Body of pancreas (tissue), 4 donors: ENCODE results near the gene TSPAN10.

Experiments used
- POLR2A ChIP-seq, 3 donors: fragments of 450-650 bp; IDR thresholded peaks; one replicate each; pipeline ENCODE4 v1.6.1; 2016; ENCODE audit warnings: antibody characterized with exemption in 3 of 3, mild to moderate bottlenecking in 2 of 3
- TF ChIP-seq, protein P1 (sequence below), 7 experiments: fragments of 450-650 bp in 4 of 7; fragments of 200-600 bp in 3 of 7; sonication (generic) in 3 of 7; IDR thresholded peaks; one replicate each; pipeline ENCODE4 v1.5.1; 2016 to 2019; ENCODE audit warnings: antibody characterized with exemption in 7 of 7

DNA sequence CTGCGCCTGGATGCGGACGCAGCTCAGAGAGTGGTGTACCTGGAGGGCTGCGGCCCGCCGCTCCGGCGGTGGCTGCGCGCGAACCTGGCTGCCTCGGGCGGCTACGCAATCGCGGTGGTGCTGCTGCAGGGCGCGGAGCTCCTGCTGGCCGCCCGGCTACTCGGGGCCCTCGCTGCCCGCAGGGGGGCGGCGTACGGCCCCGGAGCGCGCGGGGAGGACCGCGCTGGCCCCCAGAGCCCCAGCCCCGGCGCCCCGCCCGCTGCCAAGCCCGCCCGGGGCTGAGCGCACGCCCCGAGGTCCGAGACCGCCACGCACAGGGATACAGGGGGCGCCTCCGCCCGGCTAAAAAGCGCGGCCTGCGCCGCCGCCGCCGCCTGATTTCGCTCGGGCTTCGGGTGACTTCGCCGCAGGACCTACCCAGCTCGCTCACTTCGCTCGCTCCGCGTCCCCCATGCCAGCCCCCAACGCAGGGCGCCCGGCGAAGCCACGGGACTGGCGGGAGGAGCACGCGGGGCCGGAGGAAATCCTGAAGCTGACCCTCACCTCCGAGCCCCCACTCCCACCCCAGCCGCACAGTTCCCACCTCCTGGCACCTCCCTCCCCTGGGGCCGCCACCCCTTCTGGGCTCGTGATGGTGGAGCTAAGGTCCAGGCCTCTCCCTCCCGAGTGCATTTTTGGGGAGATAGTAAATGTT lies 11.2 kb downstream of the TSPAN10 start:
- TF ChIP-seq POLR2A (IDR thresholded peaks at IDR 0.05): no peak
- TF ChIP-seq, protein P1, sequence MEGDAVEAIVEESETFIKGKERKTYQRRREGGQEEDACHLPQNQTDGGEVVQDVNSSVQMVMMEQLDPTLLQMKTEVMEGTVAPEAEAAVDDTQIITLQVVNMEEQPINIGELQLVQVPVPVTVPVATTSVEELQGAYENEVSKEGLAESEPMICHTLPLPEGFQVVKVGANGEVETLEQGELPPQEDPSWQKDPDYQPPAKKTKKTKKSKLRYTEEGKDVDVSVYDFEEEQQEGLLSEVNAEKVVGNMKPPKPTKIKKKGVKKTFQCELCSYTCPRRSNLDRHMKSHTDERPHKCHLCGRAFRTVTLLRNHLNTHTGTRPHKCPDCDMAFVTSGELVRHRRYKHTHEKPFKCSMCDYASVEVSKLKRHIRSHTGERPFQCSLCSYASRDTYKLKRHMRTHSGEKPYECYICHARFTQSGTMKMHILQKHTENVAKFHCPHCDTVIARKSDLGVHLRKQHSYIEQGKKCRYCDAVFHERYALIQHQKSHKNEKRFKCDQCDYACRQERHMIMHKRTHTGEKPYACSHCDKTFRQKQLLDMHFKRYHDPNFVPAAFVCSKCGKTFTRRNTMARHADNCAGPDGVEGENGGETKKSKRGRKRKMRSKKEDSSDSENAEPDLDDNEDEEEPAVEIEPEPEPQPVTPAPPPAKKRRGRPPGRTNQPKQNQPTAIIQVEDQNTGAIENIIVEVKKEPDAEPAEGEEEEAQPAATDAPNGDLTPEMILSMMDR (IDR thresholded peaks at IDR 0.05): no peak
